ENCODE measurements around the gene CNP.
"Not testable (repeated sequence)": the region's sequence is repeated elsewhere in the genome, so short reads cannot be mapped to it uniquely, and the experiment has no call there.

- TF ChIP-seq EP300 (IDR thresholded peaks at IDR 0.05; ENCODE audit: borderline replicate concordance in 1 of 2, control insufficient read depth in 1 of 2, low read depth in 2 of 2, low read length in 2 of 2); ZNF274 (IDR thresholded peaks at IDR 0.05; ENCODE audit: insufficient read depth, insufficient read length); POLR2A (IDR thresholded peaks at IDR 0.05; ENCODE audit: low read depth, low read length); EZH2 (IDR thresholded peaks at IDR 0.05; ENCODE audit: borderline replicate concordance, control insufficient read depth, low read depth, low read length); ELK1 (IDR thresholded peaks at IDR 0.05; ENCODE audit: low read depth, low read length); USF2 (IDR thresholded peaks at IDR 0.05; ENCODE audit: borderline replicate concordance, low read depth, low read length): not testable (repeated sequence)
These were observed 43.7 kb downstream of the CNP start for GRCh38 chr17:42010266-42010680.
